GM12892 (cell line): ENCODE results near the gene AGRN.

ENCODE experiments used
- POLR2AphosphoS5 ChIP-seq: IDR thresholded peaks from 2 replicates; pipeline ENCODE4 v1.6.1; 2011; ENCODE audit warnings: low read depth, low read length, control low read depth
- TAF1 ChIP-seq: IDR thresholded peaks from 2 replicates; pipeline ENCODE4 v1.6.1; 2011; ENCODE audit warnings: low read depth, mild to moderate bottlenecking, control low read depth, low read length, borderline replicate concordance

- TF ChIP-seq TAF1: no peak
- no peak for TF ChIP-seq POLR2AphosphoS5
Observed at GRCh38 chr1:1060281-1061000, 40.5 kb downstream of the AGRN start.
